ENCODE results near the gene LAMC3. TPM values are rescaled to one million over a fixed set of nuclear protein-coding genes. Genes with fewer than 3 reads are reported as not detected.

Gene LAMC3
- total RNA-seq, 1 donor from 2014 or later = 1.0 TPM

- no peak overlapping the region for H3K4me3 Mint-ChIP-seq (ENCODE audit: unreplicated experiment)
- peaks cover 6% of the 10 kb centered on the region for H3K27me3 Mint-ChIP-seq (ENCODE audit: unreplicated experiment)
- H3K36me3 Mint-ChIP-seq (ENCODE audit: unreplicated experiment) = no peaks in the 10 kb centered on the region
- no peak for TF ChIP-seq CTCF (IDR thresholded peaks at IDR 0.05)
- no peak overlapping the region for H3K27ac Mint-ChIP-seq (ENCODE audit: unreplicated experiment)
- no peaks in the 10 kb centered on the region for H3K9me3 Mint-ChIP-seq (ENCODE audit: unreplicated experiment)
- no peak for DNase-seq (ENCODE audit: extremely low spot score, unreplicated experiment)
- peaks cover under 1% of the 10 kb centered on the region for H3K4me1 Mint-ChIP-seq (ENCODE audit: unreplicated experiment)
Measured at GRCh38 chr9:131051592-131052517, 42.9 kb downstream of the LAMC3 start.

- Mint-ChIP-seq H3K27me3 (ENCODE audit: unreplicated experiment) (peaks cover 6% of the 10 kb centered on the region), H3K9me3 (ENCODE audit: unreplicated experiment) (no peaks in the 10 kb centered on the region), H3K36me3 (ENCODE audit: unreplicated experiment) (no peaks in the 10 kb centered on the region), H3K4me3 (ENCODE audit: unreplicated experiment) (no peak overlapping the region), H3K4me1 (ENCODE audit: unreplicated experiment) (no peaks in the 10 kb centered on the region), H3K27ac (ENCODE audit: unreplicated experiment) (no peak overlapping the region)
- TF ChIP-seq CTCF (IDR thresholded peaks at IDR 0.05) = no peak
- DNase-seq (ENCODE audit: extremely low spot score, unreplicated experiment) = no peak
Measured at GRCh38 chr9:131053896-131054295, 44.9 kb downstream of the LAMC3 start.

GRCh38 chr9:131056781-131057506, 48.0 kb downstream of the LAMC3 start:
- H3K27me3 Mint-ChIP-seq (ENCODE audit: unreplicated experiment) = peaks cover 1% of the 10 kb centered on the region
- TF ChIP-seq CTCF (IDR thresholded peaks at IDR 0.05) = no peak
- no peaks in the 10 kb centered on the region for H3K4me1 Mint-ChIP-seq (ENCODE audit: unreplicated experiment)
- DNase-seq (ENCODE audit: extremely low spot score, unreplicated experiment) = no peak
- no peaks in the 10 kb centered on the region for H3K36me3 Mint-ChIP-seq (ENCODE audit: unreplicated experiment)
- no peaks in the 10 kb centered on the region for H3K9me3 Mint-ChIP-seq (ENCODE audit: unreplicated experiment)
- H3K27ac Mint-ChIP-seq (ENCODE audit: unreplicated experiment) = no peak overlapping the region
- H3K4me3 Mint-ChIP-seq (ENCODE audit: unreplicated experiment) = no peak overlapping the region

GRCh38 chr9:131060900-131061630, 52.1 kb downstream of the LAMC3 start:
- Mint-ChIP-seq H3K4me1 (ENCODE audit: unreplicated experiment) (no peaks in the 10 kb centered on the region), H3K27ac (ENCODE audit: unreplicated experiment) (no peak overlapping the region), H3K9me3 (ENCODE audit: unreplicated experiment) (no peaks in the 10 kb centered on the region), H3K27me3 (ENCODE audit: unreplicated experiment) (peaks cover 12% of the 10 kb centered on the region), H3K4me3 (ENCODE audit: unreplicated experiment) (no peak overlapping the region), H3K36me3 (ENCODE audit: unreplicated experiment) (no peaks in the 10 kb centered on the region)
- no peak for DNase-seq (ENCODE audit: extremely low spot score, unreplicated experiment)
- TF ChIP-seq CTCF (IDR thresholded peaks at IDR 0.05) = no peak
